HEK293 (cell line): Measurements from ENCODE around the gene HRAS.

Experiments
- CTCF ChIA-PET: fragments of 350-600 bp; formaldehyde crosslinking; extraction: SDS; loops from one replicate; lab custom pipeline; 2021; ENCODE audit warnings: antibody characterized with exemption; lab: Yijun Ruan, JAX
- POLR2A ChIA-PET: fragments of 300-600 bp; formaldehyde crosslinking; extraction: SDS; loops from one replicate; lab custom pipeline; 2020; ENCODE audit warnings: antibody characterized with exemption, inconsistent platforms; lab: Yijun Ruan, JAX
- H3K27ac ChIP-seq: fragments of 200-500 bp; sonication (Bioruptor generic); 2 replicates; pipeline ENCODE4 v1.5.1; 2014; ENCODE audit warnings: low read depth, low read length, control low read depth, inconsistent platforms; ENCODE audit errors: extremely low read depth
- H3K36me3 ChIP-seq, 2 experiments: fragments of 200-500 bp in 1 of 2; sonication (Bioruptor generic) in 1 of 2; 1 replicate in 1 of 2; 2 replicates in 1 of 2; pipeline ENCODE4 v1.5.1; 2014 to 2017; ENCODE audit warnings: inconsistent platforms in 2 of 2, low read length in 2 of 2; ENCODE audit not compliant: control insufficient read depth in 2 of 2, insufficient read depth in 1 of 2
- H3K4me1 ChIP-seq: fragments of 200-500 bp; sonication (Bioruptor generic); 2 replicates; pipeline ENCODE4 v1.5.1; 2014; ENCODE audit warnings: mild to moderate bottlenecking, low read length, inconsistent platforms; ENCODE audit not compliant: control insufficient read depth, insufficient read depth
- H3K4me3 ChIP-seq: 2 replicates; pipeline ENCODE4 v1.5.1; 2011; ENCODE audit warnings: low read depth, mild to moderate bottlenecking, control low read depth, low read length, moderate library complexity
- H3K9me3 ChIP-seq: fragments of 200-500 bp; sonication (Bioruptor generic); 2 replicates; pipeline ENCODE4 v1.5.1; 2014; ENCODE audit warnings: low read depth, low read length, inconsistent platforms; ENCODE audit not compliant: control insufficient read depth, insufficient read depth
- EGR2 ChIP-seq: fragments of 450-650 bp; formaldehyde crosslinking; IDR thresholded peaks from 2 replicates; pipeline ENCODE4 v1.5.1; 2016; ENCODE audit warnings: low read depth, missing biosample characterization, missing genetic modification characterization
- FEZF1 ChIP-seq: fragments of 450-650 bp; formaldehyde crosslinking; IDR thresholded peaks from 2 replicates; pipeline ENCODE4 v1.5.1; 2016; ENCODE audit warnings: missing biosample characterization, missing genetic modification characterization
- GLI2 ChIP-seq: fragments of 450-650 bp; formaldehyde crosslinking; IDR thresholded peaks from 2 replicates; pipeline ENCODE4; 2017; ENCODE audit warnings: missing biosample characterization, missing genetic modification characterization, low read depth, borderline replicate concordance
- GLI4 ChIP-seq: fragments of 450-650 bp; formaldehyde crosslinking; IDR thresholded peaks from 2 replicates; pipeline ENCODE4 v1.5.1; 2016; ENCODE audit warnings: missing biosample characterization, missing genetic modification characterization
- GLIS1 ChIP-seq: fragments of 450-650 bp; formaldehyde crosslinking; IDR thresholded peaks from 2 replicates; pipeline ENCODE4 v1.5.1; 2016; ENCODE audit warnings: missing biosample characterization, missing genetic modification characterization
- KLF10 ChIP-seq: fragments of 450-650 bp; IDR thresholded peaks from 2 replicates; pipeline ENCODE4 v1.5.1; 2018; ENCODE audit warnings: missing biosample characterization, mild to moderate bottlenecking, missing genetic modification characterization
- OVOL3 ChIP-seq: fragments of 450-650 bp; formaldehyde crosslinking; IDR thresholded peaks from 2 replicates; pipeline ENCODE4 v1.5.1; 2016; ENCODE audit warnings: missing biosample characterization, missing genetic modification characterization
- PRDM2 ChIP-seq: fragments of 450-650 bp; formaldehyde crosslinking; IDR thresholded peaks from 2 replicates; pipeline ENCODE4 v1.5.1; 2016; ENCODE audit warnings: missing biosample characterization, missing genetic modification characterization, borderline replicate concordance
- SCRT1 ChIP-seq: fragments of 450-650 bp; formaldehyde crosslinking; IDR thresholded peaks from 2 replicates; pipeline ENCODE4 v1.5.1; 2016; ENCODE audit warnings: missing biosample characterization, missing genetic modification characterization, borderline replicate concordance
- ZFHX2 ChIP-seq: fragments of 450-650 bp; formaldehyde crosslinking; conservative IDR thresholded peaks from 2 replicates; pipeline ENCODE4 v1.5.1; 2016; ENCODE audit warnings: missing biosample characterization, missing genetic modification characterization
- ZFP41 ChIP-seq: fragments of 450-650 bp; formaldehyde crosslinking; IDR thresholded peaks from 2 replicates; pipeline ENCODE4 v1.5.1; 2016; ENCODE audit warnings: missing biosample characterization, missing genetic modification characterization, borderline replicate concordance
- ZNF274 ChIP-seq, 2 experiments: fragments of 200-500 bp in 1 of 2; fragments of 450-650 bp in 1 of 2; sonication (Bioruptor generic) in 1 of 2; formaldehyde crosslinking in 1 of 2; IDR thresholded peaks; 2 replicates each; pipeline versions ENCODE4 v1.5.1 to v1.6.1; 2014 to 2016; ENCODE audit warnings: borderline replicate concordance in 1 of 2, inconsistent platforms in 1 of 2, low read length in 1 of 2, missing biosample characterization in 1 of 2, missing genetic modification characterization in 1 of 2
- ZNF280D ChIP-seq: fragments of 450-650 bp; formaldehyde crosslinking; IDR thresholded peaks from 2 replicates; pipeline ENCODE4 v1.5.1; 2016; ENCODE audit warnings: missing biosample characterization, missing genetic modification characterization
- ZNF341 ChIP-seq: fragments of 450-650 bp; formaldehyde crosslinking; IDR thresholded peaks from 2 replicates; pipeline ENCODE4; 2016; ENCODE audit warnings: low read depth, missing biosample characterization, missing genetic modification characterization
- ZNF558 ChIP-seq: fragments of 450-650 bp; formaldehyde crosslinking; IDR thresholded peaks from 2 replicates; pipeline ENCODE4 v1.5.1; 2016; ENCODE audit warnings: missing biosample characterization, missing genetic modification characterization
- ZNF645 ChIP-seq: fragments of 450-650 bp; formaldehyde crosslinking; IDR thresholded peaks from 2 replicates; pipeline ENCODE4; 2016; ENCODE audit warnings: missing biosample characterization, missing genetic modification characterization
- ZNF791 ChIP-seq: fragments of 450-650 bp; formaldehyde crosslinking; IDR thresholded peaks from 2 replicates; pipeline ENCODE4 v1.5.1; 2016; ENCODE audit warnings: missing biosample characterization, missing genetic modification characterization

Gene HRAS

GRCh38 chr11:575313-575995 lies 40.1 kb upstream of the HRAS start (continued):
- TF ChIP-seq ZNF280D (tag by site-specific recombination): no peak
- TF ChIP-seq OVOL3 (tag by site-specific recombination): no peak
- no peak for TF ChIP-seq ZNF274 (IDR thresholded peaks at IDR 0.05; ENCODE audit: low read length)
- no peak for TF ChIP-seq ZNF274 (tag by site-specific recombination; IDR thresholded peaks at IDR 0.05; ENCODE audit: borderline replicate concordance)
- no peak for TF ChIP-seq ZNF645
- no peak for TF ChIP-seq PRDM2 (tag by site-specific recombination)
- TF ChIP-seq GLIS1 (tag by site-specific recombination): peak; percentile 40

- TF ChIP-seq ZFHX2 (tag by site-specific recombination): peak; percentile 45; the same call in 1 of the 2 replicates
- no peak for TF ChIP-seq ZNF791
- no peak for TF ChIP-seq ZNF341
- TF ChIP-seq GLI2 (tag by site-specific recombination): no peak
- no peak for TF ChIP-seq ZFP41
- 0 out of 2 replicates have a peak, but pooled peaks have one; percentile 19 for TF ChIP-seq SCRT1 (tag by site-specific recombination)
- no peak for TF ChIP-seq GLI4
- TF ChIP-seq OVOL3 (tag by site-specific recombination): no peak
- peak; percentile 61 for TF ChIP-seq EGR2 (tag by site-specific recombination)
- no peak for TF ChIP-seq FEZF1 (tag by site-specific recombination)
- TF ChIP-seq KLF10: no peak
- no peak for TF ChIP-seq ZNF558 (tag by site-specific recombination)
- CTCF ChIA-PET: no interaction called here
- no peak overlapping the region for H3K27ac ChIP-seq
- peaks cover 0 to 16% of the 10 kb centered on the region in 2 experiments; a peak in 1 of 3 replicates for H3K36me3 ChIP-seq
- H3K4me1 ChIP-seq: peaks cover 5% of the 10 kb centered on the region
- H3K4me3 ChIP-seq: peak overlapping the region; percentile 56
- POLR2A ChIA-PET: interaction anchor here (1.4 to 2.0 kb wide), 3 partner anchors 9 to 14 kb away, joined by 10 to 28 read pairs (median 13); no protein-coding TSS in a partner anchor
- H3K9me3 ChIP-seq: no peaks in the 10 kb centered on the region
Measured at GRCh38 chr11:574632-575312, 39.4 kb upstream of the HRAS start.
